ENCODE results near the gene ZFAND6.
"Not testable (repeated sequence)": the region's sequence is repeated elsewhere in the genome, so short reads cannot be mapped to it uniquely, and the experiment has no call there.

The ZFAND6 gene

GRCh38 chr15:80090879-80091503 is 31.5 kb downstream of the ZFAND6 start:
- peaks cover 10% of the 10 kb centered on the region for H3K36me3 Mint-ChIP-seq (ENCODE audit: insufficient read depth)
- no peak overlapping the region for H3K27ac Mint-ChIP-seq
- DNase-seq: no peak

GRCh38 chr15:80093854-80094418 is 34.5 kb downstream of the ZFAND6 start:
- no peak for DNase-seq
- H3K4me1 Mint-ChIP-seq (ENCODE audit: low read depth in 2 of 2): peaks cover 15 to 53% of the 10 kb centered on the region in 2 donors
- ATAC-seq (replicated peaks): peak; percentile 27

More at GRCh38 chr15:80090879-80091503, 31.5 kb downstream of the ZFAND6 start:
- ATAC-seq (replicated peaks): peak; percentile 22
- H3K9me3 Mint-ChIP-seq: no peaks in the 10 kb centered on the region
- H3K27me3 Mint-ChIP-seq: no peaks in the 10 kb centered on the region
- no peak overlapping the region for H3K4me3 Mint-ChIP-seq
- H3K4me1 Mint-ChIP-seq (ENCODE audit: low read depth in 2 of 2): peaks cover 23 to 70% of the 10 kb centered on the region in 2 donors

DNA sequence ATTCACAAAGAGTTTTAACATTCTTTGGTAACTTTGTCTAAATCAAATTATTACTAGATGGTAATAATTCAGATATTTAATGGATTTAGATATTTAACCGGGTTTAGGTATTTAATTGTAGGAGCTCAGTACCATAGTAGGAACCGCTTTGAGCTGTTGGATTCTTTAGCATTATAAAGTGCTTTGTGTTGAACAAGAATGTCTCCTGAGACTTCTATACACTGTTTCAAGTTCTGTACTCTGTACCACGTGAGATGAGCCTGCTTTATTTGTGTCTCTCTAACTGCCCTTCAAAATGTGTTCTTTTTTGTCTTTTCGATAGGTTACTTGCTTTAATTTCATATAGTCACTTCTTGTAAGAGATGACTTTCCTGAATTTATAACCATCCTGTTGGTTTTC is 36.0 kb downstream of the ZFAND6 start:
- Mint-ChIP-seq H3K4me1 (ENCODE audit: low read depth in 2 of 2) (peaks cover 10 to 45% of the 10 kb centered on the region in 2 donors), H3K36me3 (ENCODE audit: insufficient read depth) (peaks cover 12% of the 10 kb centered on the region), H3K27ac (no peak overlapping the region), H3K4me3 (no peak overlapping the region), H3K9me3 (no peaks in the 10 kb centered on the region), H3K27me3 (no peaks in the 10 kb centered on the region)
- ATAC-seq (replicated peaks) (no peak), DNase-seq (no peak)

More at GRCh38 chr15:80093854-80094418, 34.5 kb downstream of the ZFAND6 start:
- H3K27me3 Mint-ChIP-seq: no peaks in the 10 kb centered on the region
- H3K4me3 Mint-ChIP-seq: no peak overlapping the region
- peaks cover 12% of the 10 kb centered on the region for H3K36me3 Mint-ChIP-seq (ENCODE audit: insufficient read depth)
- H3K9me3 Mint-ChIP-seq: no peaks in the 10 kb centered on the region
- H3K27ac Mint-ChIP-seq: peak overlapping the region in 1 of 2 donors; percentile 15

DNA sequence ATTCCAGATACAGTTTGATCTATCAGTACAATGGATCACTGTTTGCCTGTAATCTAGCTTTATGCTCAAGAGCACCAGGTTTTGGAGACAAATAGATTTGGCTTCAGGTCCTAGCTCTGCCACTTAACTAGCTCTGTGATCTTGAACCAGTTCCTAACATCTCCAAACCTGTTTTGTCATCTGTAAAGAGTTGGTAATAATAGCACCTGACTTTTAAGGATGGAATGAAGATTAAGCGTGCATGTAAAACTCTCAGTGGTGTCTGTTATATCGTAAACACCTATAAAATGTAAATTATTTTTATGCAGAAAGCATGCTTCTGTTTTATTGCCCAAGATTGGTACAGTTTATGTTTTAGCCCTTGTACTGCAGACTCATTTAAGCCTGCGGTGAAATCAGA is 36.5 kb downstream of the ZFAND6 start:
- H3K36me3 Mint-ChIP-seq (ENCODE audit: insufficient read depth): peaks cover 14% of the 10 kb centered on the region
- ATAC-seq (replicated peaks) (no peak), DNase-seq (no peak)
- H3K27me3 Mint-ChIP-seq: no peaks in the 10 kb centered on the region
- H3K27ac Mint-ChIP-seq: no peak overlapping the region
- no peaks in the 10 kb centered on the region for H3K9me3 Mint-ChIP-seq
- no peak overlapping the region for H3K4me3 Mint-ChIP-seq
- peaks cover 8 to 45% of the 10 kb centered on the region in 2 donors for H3K4me1 Mint-ChIP-seq (ENCODE audit: low read depth in 2 of 2)

- peaks cover 17% of the 10 kb centered on the region for H3K36me3 Mint-ChIP-seq (ENCODE audit: insufficient read depth)
- DNase-seq (no peak), ATAC-seq (replicated peaks) (no peak)
- H3K4me3 Mint-ChIP-seq: no peak overlapping the region
- peaks cover 11 to 43% of the 10 kb centered on the region in 2 donors for H3K4me1 Mint-ChIP-seq (ENCODE audit: low read depth in 2 of 2)
- H3K9me3 Mint-ChIP-seq: no peaks in the 10 kb centered on the region
- no peak overlapping the region for H3K27ac Mint-ChIP-seq
- H3K27me3 Mint-ChIP-seq: no peaks in the 10 kb centered on the region
These were observed 38.9 kb downstream of the ZFAND6 start for GRCh38 chr15:80098341-80098740.

DNA sequence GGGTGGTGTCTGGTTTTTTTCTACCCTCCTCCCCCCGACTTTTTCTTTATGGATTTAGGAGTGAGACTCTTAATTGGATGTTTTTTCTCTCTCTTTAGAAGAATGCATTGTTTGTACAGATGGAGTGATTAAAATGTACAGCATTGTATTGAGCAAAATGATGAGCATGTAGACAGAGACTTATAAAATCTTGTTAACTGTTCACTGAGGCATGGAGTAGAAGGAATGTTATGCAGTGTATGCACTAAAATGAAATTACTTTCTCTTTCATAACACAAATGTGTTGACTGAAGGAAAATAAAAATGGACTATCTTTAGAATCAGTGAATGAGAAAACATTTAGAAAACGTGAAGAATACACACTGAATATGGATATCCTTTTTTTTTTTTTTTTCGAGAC is 39.8 kb downstream of the ZFAND6 start:
- Mint-ChIP-seq H3K9me3 (no peaks in the 10 kb centered on the region), H3K4me3 (peak overlapping the region in 1 of 2 donors; percentile 22), H3K27me3 (no peaks in the 10 kb centered on the region), H3K4me1 (ENCODE audit: low read depth in 2 of 2) (peaks cover 9 to 35% of the 10 kb centered on the region in 2 donors), H3K27ac (peak overlapping the region in 1 of 2 donors; percentile 62), H3K36me3 (ENCODE audit: insufficient read depth) (peaks cover 22% of the 10 kb centered on the region)
- ATAC-seq (replicated peaks) (no peak), DNase-seq (no peak)

GRCh38 chr15:80099662-80100061 is 40.2 kb downstream of the ZFAND6 start:
- H3K9me3 Mint-ChIP-seq; DNase-seq; H3K4me3 Mint-ChIP-seq; ATAC-seq (replicated peaks); H3K27me3 Mint-ChIP-seq: not testable (repeated sequence)
- peaks cover 24% of the 10 kb centered on the region for H3K36me3 Mint-ChIP-seq (ENCODE audit: insufficient read depth)
- peak overlapping the region in 1 of 2 donors; percentile 62 for H3K27ac Mint-ChIP-seq
- peaks cover 11 to 31% of the 10 kb centered on the region in 2 donors for H3K4me1 Mint-ChIP-seq (ENCODE audit: low read depth in 2 of 2)

- Mint-ChIP-seq H3K27me3 (no peaks in the 10 kb centered on the region), H3K27ac (no peak overlapping the region), H3K4me3 (no peak overlapping the region), H3K4me1 (ENCODE audit: low read depth in 2 of 2) (peaks cover 16 to 30% of the 10 kb centered on the region in 2 donors), H3K9me3 (no peaks in the 10 kb centered on the region), H3K36me3 (ENCODE audit: insufficient read depth) (peaks cover 24% of the 10 kb centered on the region)
- DNase-seq (no peak), ATAC-seq (replicated peaks) (no peak)
These were observed 40.8 kb downstream of the ZFAND6 start for GRCh38 chr15:80100247-80100646.

DNA sequence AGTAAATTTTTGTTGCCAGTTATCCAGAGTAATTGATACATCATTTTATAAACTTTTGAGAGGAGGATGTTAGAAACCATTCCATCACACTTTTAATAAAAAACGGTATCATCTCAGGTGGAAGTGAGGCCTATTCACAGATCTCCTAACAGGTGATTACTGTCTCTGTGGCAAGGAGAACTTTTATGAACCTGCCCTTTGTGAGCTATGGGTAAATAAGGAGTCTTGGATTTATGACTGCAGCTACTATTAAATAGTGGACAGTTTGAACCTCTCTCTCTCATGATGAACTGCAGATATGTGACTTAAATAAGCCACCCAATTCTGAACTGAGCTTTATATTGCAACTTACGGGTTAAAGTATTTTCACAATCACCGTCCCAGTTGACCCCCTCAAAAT is 45.7 kb downstream of the ZFAND6 start:
- ATAC-seq (replicated peaks) (no peak), DNase-seq (no peak)
- H3K9me3 Mint-ChIP-seq: no peaks in the 10 kb centered on the region
- peaks cover 29% of the 10 kb centered on the region for H3K36me3 Mint-ChIP-seq (ENCODE audit: insufficient read depth)
- H3K4me1 Mint-ChIP-seq (ENCODE audit: low read depth in 2 of 2): peaks cover 30 to 51% of the 10 kb centered on the region in 2 donors
- peak overlapping the region in 1 of 2 donors; percentile 44 for H3K27ac Mint-ChIP-seq
- no peak overlapping the region for H3K4me3 Mint-ChIP-seq
- no peaks in the 10 kb centered on the region for H3K27me3 Mint-ChIP-seq

DNA sequence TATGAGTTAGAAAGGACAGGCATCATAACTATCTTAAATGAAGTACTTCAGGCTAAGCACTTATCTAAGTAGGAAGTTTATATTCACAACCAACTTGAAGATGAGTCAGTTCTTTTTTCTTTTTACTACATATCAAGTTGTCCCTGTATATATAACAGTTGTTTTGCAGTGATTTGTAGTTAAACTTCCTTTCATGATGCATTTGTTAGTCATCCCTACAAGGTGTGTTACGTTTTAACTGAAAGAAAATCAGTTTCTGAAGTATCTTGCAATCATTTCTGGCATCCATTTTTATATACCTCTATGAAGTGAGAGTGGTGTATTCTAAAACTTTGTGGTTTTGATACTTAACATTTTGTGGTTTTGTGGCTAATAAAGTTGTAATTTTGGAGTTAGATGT is 46.1 kb downstream of the ZFAND6 start:
- DNase-seq: no peak
- H3K36me3 Mint-ChIP-seq (ENCODE audit: insufficient read depth): peaks cover 29% of the 10 kb centered on the region
- H3K27me3 Mint-ChIP-seq: no peaks in the 10 kb centered on the region
- H3K27ac Mint-ChIP-seq: peak overlapping the region in 1 of 2 donors; percentile 44
- no peak for ATAC-seq (replicated peaks)
- H3K4me3 Mint-ChIP-seq: no peak overlapping the region
- peaks cover 30 to 51% of the 10 kb centered on the region in 2 donors for H3K4me1 Mint-ChIP-seq (ENCODE audit: low read depth in 2 of 2)
- H3K9me3 Mint-ChIP-seq: no peaks in the 10 kb centered on the region

- Mint-ChIP-seq H3K27me3 (no peaks in the 10 kb centered on the region), H3K4me1 (ENCODE audit: low read depth in 2 of 2) (peaks cover 30 to 51% of the 10 kb centered on the region in 2 donors), H3K9me3 (no peaks in the 10 kb centered on the region), H3K27ac (peak overlapping the region in 1 of 2 donors; percentile 44), H3K36me3 (ENCODE audit: insufficient read depth) (peaks cover 24% of the 10 kb centered on the region), H3K4me3 (no peak overlapping the region)
- ATAC-seq (replicated peaks) (no peak), DNase-seq (no peak)
These were observed 46.6 kb downstream of the ZFAND6 start for GRCh38 chr15:80106051-80106450.

GRCh38 chr15:80107204-80107603 is 47.7 kb downstream of the ZFAND6 start:
- Mint-ChIP-seq H3K4me1 (ENCODE audit: low read depth in 2 of 2) (peaks cover 30 to 49% of the 10 kb centered on the region in 2 donors), H3K27me3 (no peaks in the 10 kb centered on the region), H3K4me3 (no peak overlapping the region)

GRCh38 chr15:80107774-80108173 is 48.3 kb downstream of the ZFAND6 start:
- DNase-seq (no peak), ATAC-seq (replicated peaks) (no peak)
- Mint-ChIP-seq H3K9me3 (no peaks in the 10 kb centered on the region), H3K4me3 (no peak overlapping the region), H3K27ac (peak overlapping the region in 1 of 2 donors; percentile 27), H3K36me3 (ENCODE audit: insufficient read depth) (peaks cover 18% of the 10 kb centered on the region), H3K27me3 (no peaks in the 10 kb centered on the region), H3K4me1 (ENCODE audit: low read depth in 2 of 2) (peaks cover 26 to 49% of the 10 kb centered on the region in 2 donors)

More at GRCh38 chr15:80107204-80107603, 47.7 kb downstream of the ZFAND6 start:
- Mint-ChIP-seq H3K27ac (no peak overlapping the region), H3K9me3 (no peaks in the 10 kb centered on the region), H3K36me3 (ENCODE audit: insufficient read depth) (peaks cover 19% of the 10 kb centered on the region)
- DNase-seq (no peak), ATAC-seq (replicated peaks) (no peak)

DNA sequence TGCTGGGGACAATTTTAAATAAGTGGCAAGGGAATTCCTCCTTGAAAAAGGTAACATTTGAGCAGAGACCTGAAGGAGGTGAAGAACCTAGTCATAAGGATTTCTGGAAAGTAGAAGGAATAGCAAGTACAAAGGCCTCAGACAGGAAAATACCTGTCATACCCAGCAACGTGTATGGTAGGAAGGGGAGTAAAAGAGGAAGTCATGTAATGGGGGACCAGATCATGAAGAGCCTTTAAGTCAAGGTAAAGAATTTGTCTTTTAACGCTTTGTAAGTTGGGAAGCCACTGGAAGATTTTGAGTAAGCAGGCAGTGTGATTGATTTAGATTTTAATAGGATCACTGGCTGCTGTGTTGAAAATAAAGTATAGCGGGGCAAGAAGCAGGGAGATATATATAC is 49.9 kb downstream of the ZFAND6 start:
- Mint-ChIP-seq H3K9me3 (no peaks in the 10 kb centered on the region), H3K4me3 (no peak overlapping the region), H3K27ac (no peak overlapping the region), H3K27me3 (no peaks in the 10 kb centered on the region), H3K4me1 (ENCODE audit: low read depth in 2 of 2) (peaks cover 31 to 57% of the 10 kb centered on the region in 2 donors), H3K36me3 (ENCODE audit: insufficient read depth) (peaks cover 12% of the 10 kb centered on the region)
- ATAC-seq (replicated peaks) (no peak), DNase-seq (no peak)
